GM12878 (cell line): ENCODE measurements around the gene KIFBP. TPM values are rescaled to one million over a fixed set of nuclear protein-coding genes. Genes with fewer than 3 reads are reported as not detected.
A peak's percentile ranks its signal among the peaks of the same experiment; 100 is the strongest.

Experiments
- ATAC-seq: fragments of 200-7000 bp; cut with Tn5 transposase; 3 replicates; pipeline ENCODE4 v1.9.1; 2020; ENCODE audit warnings: mild to moderate bottlenecking, moderate library complexity
- BruUV-seq: library from RNA; stranded (reverse); fragments of 400-500 nt; replicated peaks from 2 replicates; lab custom pipeline; 2021; lab: Mats Ljungman, UMichigan
- CTCF ChIA-PET: fragments of 300-600 bp; sonication (Branson Sonifier 250); formaldehyde crosslinking; extraction: SDS; loops from one replicate; lab custom pipeline; 2021; ENCODE audit warnings: inconsistent platforms; lab: Yijun Ruan, JAX
- POLR2A ChIA-PET: fragments of 350-600 bp; formaldehyde crosslinking; extraction: SDS; loops from one replicate; lab custom pipeline; 2021; ENCODE audit warnings: inconsistent platforms; lab: Charles Lee
- RAD21 ChIA-PET: fragments of 300-600 bp; sonication (Branson Sonifier 250); formaldehyde crosslinking; loops from one replicate; lab custom pipeline; 2023; ENCODE audit warnings: antibody characterized with exemption; ENCODE audit not compliant: unreplicated experiment; lab: Charles Lee
- SMC1A ChIA-PET: fragments of 300-600 bp; sonication (Branson Sonifier 250); formaldehyde crosslinking; loops from one replicate; lab custom pipeline; 2023; ENCODE audit not compliant: unreplicated experiment, uncharacterized antibody; lab: Charles Lee
- DNase-seq: peaks from one replicate; pipeline ENCODE4 v3.0.0-alpha.2; 2011; ENCODE audit warnings: low read depth, low spot score
- FAIRE-seq: peaks from 3 replicates; lab custom pipeline; 2011; peaks lifted over from hg19 to GRCh38; lab: Jason Lieb, UNC
- H2AFZ ChIP-seq: 2 replicates; pipeline ENCODE4 v1.6.0; 2011; ENCODE audit warnings: low read depth, low read length, control low read depth; ENCODE audit not compliant: control insufficient read depth
- H3K27ac ChIP-seq: 2 replicates; pipeline ENCODE4 v1.5.1; 2011; ENCODE audit warnings: control low read depth; ENCODE audit not compliant: control insufficient read depth, insufficient read depth
- H3K27me3 ChIP-seq, 2 experiments: replicated peaks in 1 of 2; 2 replicates each; pipeline versions ENCODE4 v1.6.0 to v1.6.1; 2011; ENCODE audit warnings: low read length in 1 of 2; ENCODE audit not compliant: control insufficient read depth in 2 of 2, insufficient read depth in 2 of 2
- H3K36me3 ChIP-seq, 2 experiments: 2 replicates each; pipeline ENCODE4 v1.5.1; 2011; ENCODE audit warnings: low read length in 1 of 2; ENCODE audit not compliant: control insufficient read depth in 2 of 2, insufficient read depth in 2 of 2
- H3K4me1 ChIP-seq: 2 replicates; pipeline ENCODE4 v1.6.1; 2011; ENCODE audit warnings: mild to moderate bottlenecking, low read length, moderate library complexity, mixed read lengths; ENCODE audit not compliant: control insufficient read depth, insufficient read depth
- H3K4me2 ChIP-seq: 2 replicates; pipeline ENCODE4 v1.6.0; 2011; ENCODE audit warnings: control low read depth; ENCODE audit not compliant: control insufficient read depth, insufficient read depth
- H3K4me3 ChIP-seq: fragments of 200-600 bp; sonication (generic); 2 replicates; pipeline ENCODE4 v1.5.1; 2016
- H3K79me2 ChIP-seq: 2 replicates; pipeline ENCODE4 v1.6.0; 2011; ENCODE audit warnings: low read length; ENCODE audit not compliant: control insufficient read depth, insufficient read depth
- H3K9ac ChIP-seq: 2 replicates; pipeline ENCODE4 v1.8.0; 2011; ENCODE audit warnings: low read length, control low read depth, mixed read lengths; ENCODE audit not compliant: control insufficient read depth, insufficient read depth
- H3K9me3 ChIP-seq: replicated peaks from 3 replicates; pipeline ENCODE4 v1.5.1; 2011; ENCODE audit warnings: mild to moderate bottlenecking, low read length; ENCODE audit not compliant: control insufficient read depth, insufficient read depth
- H4K20me1 ChIP-seq: 2 replicates; pipeline ENCODE4 v1.6.0; 2011; ENCODE audit not compliant: control insufficient read depth, insufficient read depth
- ATF7 ChIP-seq: fragments of 450-650 bp; IDR thresholded peaks from 2 replicates; pipeline ENCODE4 v1.6.1; 2016; ENCODE audit warnings: low read depth, mild to moderate bottlenecking
- BCL11A ChIP-seq: IDR thresholded peaks from 2 replicates; pipeline ENCODE4 v1.6.1; 2011; ENCODE audit warnings: low read depth, low read length
- CHD2 ChIP-seq: IDR thresholded peaks from 2 replicates; pipeline ENCODE4 v1.6.1; 2011; ENCODE audit warnings: low read depth, low read length, improper control_type of control experiment, borderline replicate concordance
- CREM ChIP-seq: IDR thresholded peaks from 2 replicates; pipeline ENCODE4 v1.6.1; 2014; ENCODE audit warnings: antibody characterized with exemption, low read depth
- E2F4 ChIP-seq: IDR thresholded peaks from 2 replicates; pipeline ENCODE4 v1.6.1; 2012; ENCODE audit warnings: low read depth, low read length, improper control_type of control experiment
- ELK1 ChIP-seq: IDR thresholded peaks from 2 replicates; pipeline ENCODE4 v1.6.1; 2012; ENCODE audit warnings: low read depth, low read length, improper control_type of control experiment
- EP300 ChIP-seq, 2 experiments: fragments of 150-350 bp in 1 of 2; IDR thresholded peaks; 2 replicates each; pipeline ENCODE4 v1.6.1; 2011 to 2012; ENCODE audit warnings: low read depth in 2 of 2, low read length in 2 of 2, borderline replicate concordance in 1 of 2, improper control_type of control experiment in 1 of 2, inconsistent platforms in 1 of 2; ENCODE audit not compliant: control insufficient read depth in 1 of 2
- FOXM1 ChIP-seq: IDR thresholded peaks from 2 replicates; pipeline ENCODE4 v1.6.1; 2012; ENCODE audit warnings: low read depth, mild to moderate bottlenecking, inconsistent platforms, low read length, moderate library complexity
- GABPA ChIP-seq: IDR thresholded peaks from 2 replicates; pipeline ENCODE4 v1.6.1; 2014; ENCODE audit warnings: antibody characterized with exemption, low read depth, mild to moderate bottlenecking, inconsistent platforms
- IRF4 ChIP-seq: IDR thresholded peaks from 2 replicates; pipeline ENCODE4 v1.6.1; 2011; ENCODE audit warnings: low read depth, low read length
- IRF5 ChIP-seq: fragments of 450-650 bp; IDR thresholded peaks from 2 replicates; pipeline ENCODE4 v1.6.1; 2017; ENCODE audit warnings: borderline replicate concordance
- MAX ChIP-seq: IDR thresholded peaks from 2 replicates; pipeline ENCODE4 v1.6.1; 2012; ENCODE audit warnings: low read depth, low read length, improper control_type of control experiment
- MTA2 ChIP-seq: fragments of 450-650 bp; IDR thresholded peaks from 2 replicates; pipeline ENCODE4 v1.6.1; 2016; ENCODE audit warnings: low read depth, mild to moderate bottlenecking, moderate library complexity
- MXI1 ChIP-seq: fragments of 150-350 bp; IDR thresholded peaks from 2 replicates; pipeline ENCODE4 v1.6.1; 2011; ENCODE audit warnings: low read depth, mild to moderate bottlenecking, inconsistent platforms, low read length, improper control_type of control experiment
- NBN ChIP-seq: fragments of 450-650 bp; IDR thresholded peaks from 2 replicates; pipeline ENCODE4 v1.6.1; 2016
- NFYA ChIP-seq: IDR thresholded peaks from 2 replicates; pipeline ENCODE4 v1.6.1; 2011; ENCODE audit warnings: low read depth, mild to moderate bottlenecking, low read length, improper control_type of control experiment, borderline replicate concordance
- POLR2AphosphoS5 ChIP-seq: IDR thresholded peaks from 2 replicates; pipeline ENCODE4 v1.6.1; 2011; ENCODE audit warnings: mild to moderate bottlenecking, low read length, inconsistent platforms
- RAD51 ChIP-seq: fragments of 450-650 bp; IDR thresholded peaks from 2 replicates; pipeline ENCODE4 v1.6.1; 2016; ENCODE audit warnings: moderate library complexity, mild to moderate bottlenecking, inconsistent platforms
- RUNX3 ChIP-seq: IDR thresholded peaks from 2 replicates; pipeline ENCODE4 v1.6.1; 2012; ENCODE audit warnings: low read length, inconsistent platforms
- SP1 ChIP-seq: IDR thresholded peaks from one replicate; pipeline ENCODE4 v1.6.1; 2011; ENCODE audit warnings: low read depth, low read length
- SPI1 ChIP-seq: IDR thresholded peaks from 2 replicates; pipeline ENCODE4 v1.6.1; 2011; ENCODE audit warnings: low read depth, mild to moderate bottlenecking, low read length, moderate library complexity, borderline replicate concordance; ENCODE audit not compliant: insufficient read depth
- TAF1 ChIP-seq: IDR thresholded peaks from 2 replicates; pipeline ENCODE4 v1.6.1; 2011; ENCODE audit warnings: mild to moderate bottlenecking, low read depth, low read length, borderline replicate concordance
- WGBS: methylation state at CpG from one replicate; pipeline ENCODE4 v1.1.6; 2016; ENCODE audit warnings: low lambda C conversion rate; ENCODE audit not compliant: insufficient replicate concordance, insufficient coverage; ENCODE audit errors: missing lambda C conversion rate; 5-methylcytosine and 5-hydroxymethylcytosine counted together
- in situ Hi-C: fragments of 300-500 bp; cut with MboI; formaldehyde crosslinking; loops from 9 replicates; pipeline ENCODE4 v1.14.3; 2018; ENCODE audit warnings: mixed read lengths
- intact Hi-C: fragments of 100-400 bp; cut with micrococcal nuclease; formaldehyde crosslinking; loops from one replicate; pipeline ENCODE4 v1.14.2; 2022; ENCODE audit not compliant: unreplicated experiment
- polyA plus RNA-seq, 11 experiments: library from polyadenylated mRNA; depleted of rRNA in 4 of 11; unstranded in 6 of 11; stranded (reverse) in 5 of 11; fragments of >200 nt; fragmentation: Nextera tagmentation in 4 of 11; fragmentation: Illumina TruSeq in 1 of 11; extraction: Ambion mirVana in 4 of 11; extraction: Trizol in 1 of 11; gene quantifications; 1 replicate in 1 of 11; 2 replicates in 10 of 11; pipeline versions ENCODE4 v1.2.1 to v1.2.3, GENCODE V29; 2011 to 2016; ENCODE audit warnings: inconsistent platforms in 2 of 11, missing spikeins in 2 of 11, low read depth in 1 of 11
- total RNA-seq, 4 experiments: library from RNA; depleted of rRNA in 3 of 4; stranded (reverse); fragments of >200 nt in 3 of 4; fragmentation: Illumina TruSeq in 1 of 4; extraction: Trizol in 1 of 4; gene quantifications; 2 replicates each; pipeline versions ENCODE4 v1.2.1 to v1.2.3, GENCODE V29; 2013 to 2021

The KIFBP gene
- total and polyA plus RNA-seq, 10 of the 15 experiments (the other 5 are each of a cell fraction or from before 2014, with no cell fraction given): 8.6 to 29.5 (median 18.7) TPM

GRCh38 chr10:69051303-69051702 lies 62.7 kb downstream of the KIFBP start:
- in situ Hi-C loops: no loop called here
- Histone ChIP-seq H3K27me3 (no peaks in the 10 kb centered on the region), H3K4me1 (peaks cover 89% of the 10 kb centered on the region), H3K4me2 (peak overlapping the region; percentile 45), H3K4me3 (no peak overlapping the region), H3K79me2 (peaks cover 3% of the 10 kb centered on the region), H3K27ac (peak overlapping the region; percentile 85), H2AFZ (peak overlapping the region; percentile 12; the same call in 1 of the 2 replicates), H3K36me3 (no peaks in the 10 kb centered on the region), H4K20me1 (no peaks in the 10 kb centered on the region), H3K9ac (peak overlapping the region; percentile 36), H3K9me3 (no peaks in the 10 kb centered on the region)
- BruUV-seq: no TSS peak
- SMC1A ChIA-PET: interaction anchor here (0.8 to 17.6 kb wide), 8 partner anchors 6 to 178 kb away, joined by 3 to 355 read pairs (median 5); partner anchors contain the start of gene SRGN
- POLR2A ChIA-PET: interaction anchor here (1.2 to 16.7 kb wide), 4 partner anchors 13 to 45 kb away, joined by 3 to 312 read pairs (median 121); partner anchors contain the start of gene SRGN
- RAD21 ChIA-PET: interaction anchor here (1.0 to 25.6 kb wide), 7 partner anchors 13 to 175 kb away, joined by 3 to 544 read pairs (median 4); partner anchors contain the start of gene SRGN
- intact Hi-C loops: loop anchor here (1.0 kb wide), 1 partner anchor 39 kb away; no protein-coding TSS in a partner anchor
- WGBS: 31% methylated on average over 3 of the region's 3 CpGs
- CTCF ChIA-PET: interaction anchor here (0.6 to 14.3 kb wide), 6 partner anchors 14 to 49 kb away, joined by 3 to 121 read pairs (median 6); no protein-coding TSS in a partner anchor
- ATAC-seq: peak; percentile 64
- no peak for DNase-seq
- FAIRE-seq: peak; percentile 54
- TF ChIP-seq FOXM1: peak; percentile 53; the same call in 1 of the 2 replicates
- 0 out of 2 replicates have a peak, but pooled peaks have one; percentile 53 for TF ChIP-seq GABPA
- TF ChIP-seq CREM: peak; percentile 96
- TF ChIP-seq TAF1: 0 out of 2 replicates have a peak, but pooled peaks have one; percentile 26
- peak in 1 of 2 experiments; percentile 87; a peak in 1 of 4 replicates for TF ChIP-seq EP300 (IDR thresholded peaks at IDR 0.05; ENCODE audit: borderline replicate concordance in 1 of 2, control insufficient read depth in 1 of 2, low read depth in 2 of 2, low read length in 2 of 2)
- TF ChIP-seq RAD51: peak; percentile 65; the same call in 1 of the 2 replicates
- peak; percentile 51; the same call in 1 of the 2 replicates for TF ChIP-seq MAX
- TF ChIP-seq E2F4: peak; percentile 99
- TF ChIP-seq NFYA: no peak
- TF ChIP-seq SPI1: peak; percentile 92
- TF ChIP-seq ATF7: peak; percentile 97
- TF ChIP-seq BCL11A: peak; percentile 52; the same call in 1 of the 2 replicates
- peak; percentile 92 for TF ChIP-seq IRF4
- peak; percentile 50; the same call in 1 of the 2 replicates for TF ChIP-seq CHD2
- TF ChIP-seq ELK1: no peak
- peak; percentile 77 for TF ChIP-seq MXI1
- peak; percentile 9; the same call in 1 of the 2 replicates for TF ChIP-seq MTA2
- no peak for TF ChIP-seq IRF5
- peak; percentile 83 for TF ChIP-seq RUNX3
- TF ChIP-seq NBN: peak; percentile 75; the same call in 1 of the 2 replicates
- TF ChIP-seq POLR2AphosphoS5: peak; percentile 43; the same call in 1 of the 2 replicates
- TF ChIP-seq SP1: peak; percentile 56
